DMS153 treated with DMSO at 0.1 percent for 48 hours (cell line): ENCODE data around the gene C2CD2L.
"Not testable (repeated sequence)": the region's sequence is repeated elsewhere in the genome, so short reads cannot be mapped to it uniquely, and the experiment has no call there.

Source experiments
- DNase-seq: peaks from one replicate; lab custom pipeline; 2025; ENCODE audit not compliant: unreplicated experiment; lab: John Stamatoyannopoulos, UW

C2CD2L gene

DNA sequence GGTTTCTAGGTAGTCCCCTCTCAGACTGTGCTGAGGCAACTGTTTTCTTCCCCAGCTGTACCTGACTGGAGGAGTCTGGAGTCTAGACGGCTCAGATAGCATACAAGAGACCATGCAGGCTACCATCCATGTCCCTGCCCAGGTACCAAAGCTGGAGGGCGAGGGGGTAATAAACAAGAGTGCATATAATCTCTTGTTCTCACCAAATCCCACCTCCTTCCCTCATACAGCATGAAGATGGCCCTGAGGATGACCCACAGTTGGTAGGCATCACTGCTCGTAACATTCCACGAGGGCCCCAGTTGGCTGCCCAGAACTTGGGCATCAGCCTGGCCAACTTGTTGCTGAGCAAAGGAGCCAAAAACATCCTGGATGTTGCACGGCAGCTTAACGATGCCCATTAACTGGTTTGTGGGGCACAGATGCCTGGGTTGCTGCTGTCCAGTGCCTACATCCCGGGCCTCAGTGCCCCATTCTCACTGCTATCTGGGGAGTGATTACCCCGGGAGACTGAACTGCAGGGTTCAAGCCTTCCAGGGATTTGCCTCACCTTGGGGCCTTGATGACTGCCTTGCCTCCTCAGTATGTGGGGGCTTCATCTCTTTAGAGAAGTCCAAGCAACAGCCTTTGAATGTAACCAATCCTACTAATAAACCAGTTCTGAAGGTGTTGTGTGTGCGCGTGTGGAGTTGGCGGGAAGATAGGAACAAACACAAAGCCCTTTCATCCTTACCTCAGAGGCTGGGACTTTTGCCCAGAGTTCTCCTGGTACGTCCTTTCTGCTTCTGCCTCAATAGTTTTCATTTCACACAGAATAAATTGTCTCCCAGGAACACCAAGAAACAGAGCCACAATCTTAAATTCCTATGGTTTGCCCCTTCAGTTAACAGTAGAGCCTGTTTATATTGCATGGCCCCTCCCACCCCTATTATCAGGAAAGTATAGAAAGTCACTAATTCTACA, 14.0 kb upstream of the C2CD2L start:
- DNase-seq: no peak

DNA sequence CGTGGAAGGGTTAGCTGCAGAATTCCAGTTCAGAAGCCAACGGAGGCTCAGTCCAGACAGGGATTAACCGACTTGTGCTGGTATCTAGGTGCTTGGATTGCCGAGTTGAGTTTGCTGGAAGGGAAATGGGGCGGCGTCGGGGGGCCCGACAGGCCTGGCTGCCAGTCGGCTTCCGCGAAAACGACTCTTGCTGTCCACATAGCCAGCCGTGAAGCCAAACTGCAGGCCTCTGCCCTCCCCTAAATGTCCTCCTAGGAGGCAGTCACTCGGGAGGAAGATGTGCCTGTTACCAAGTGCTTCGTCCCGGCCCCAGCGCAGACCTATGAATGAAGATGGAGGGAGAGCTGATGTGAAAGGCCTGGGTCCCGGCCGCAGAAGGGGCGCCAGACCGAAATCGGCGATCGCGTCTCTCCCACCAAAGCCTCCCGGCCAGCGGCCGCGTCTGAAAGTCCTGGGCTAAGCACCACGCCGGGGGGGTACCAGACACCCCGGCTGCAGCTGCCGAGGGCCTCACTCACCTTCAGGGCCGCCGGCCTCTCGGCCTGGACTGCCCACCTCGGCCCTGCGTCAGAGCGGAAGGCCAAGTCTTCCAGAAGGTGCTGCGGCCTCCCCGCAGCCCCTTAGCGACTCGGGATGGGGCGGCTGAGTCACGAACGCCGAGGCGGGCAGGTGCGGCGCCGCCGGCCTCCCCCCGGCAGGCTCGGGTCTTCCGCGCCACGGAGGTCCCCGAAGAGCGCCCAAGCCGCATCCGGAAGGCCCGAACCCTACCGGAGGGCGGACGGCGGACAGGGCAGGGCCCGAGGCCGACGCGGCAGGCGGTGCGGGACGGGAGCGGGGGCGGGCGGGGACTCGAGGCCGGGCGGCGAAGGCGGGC, 13.0 kb upstream of the C2CD2L start:
- DNase-seq: no peak

DNA sequence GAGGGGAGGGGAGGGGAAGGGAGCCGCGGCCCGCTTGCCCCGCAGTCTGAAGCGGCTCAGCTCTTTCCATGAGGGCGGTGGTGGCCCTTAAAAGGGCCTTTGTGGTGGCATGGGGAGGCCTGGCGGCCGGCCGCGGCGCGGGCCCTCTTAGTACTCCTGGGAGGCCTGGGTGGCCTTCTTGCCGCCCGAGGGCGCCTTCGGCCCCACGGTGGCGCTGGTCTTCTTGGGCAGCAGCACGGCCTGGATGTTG, 12.4 kb upstream of the C2CD2L start:
- DNase-seq: no peak

GRCh38 chr11:119095066-119095880, 11.9 kb upstream of the C2CD2L start:
- peak; percentile 99 for DNase-seq

DNA sequence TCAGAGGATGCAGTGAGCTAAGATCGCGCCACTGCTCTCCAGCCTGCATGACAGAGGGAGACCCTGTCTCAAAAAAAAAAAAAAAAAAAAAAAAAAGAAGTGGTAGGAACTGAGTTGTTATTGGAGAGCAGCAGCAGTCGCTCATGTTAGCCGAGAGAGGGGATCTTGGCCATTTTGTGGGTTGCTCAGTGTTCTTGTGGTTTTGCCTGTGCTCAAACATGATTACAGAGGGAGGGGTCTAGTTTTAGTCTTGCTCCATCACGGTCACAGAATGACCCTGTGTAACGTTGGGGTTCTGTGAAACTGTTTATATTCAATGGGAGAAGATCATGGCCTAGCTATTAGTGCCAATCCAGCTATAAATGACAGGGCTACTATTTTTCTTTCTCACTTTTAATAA, 7.4 kb upstream of the C2CD2L start:
- no peak for DNase-seq

GRCh38 chr11:119100246-119100970, 6.7 kb upstream of the C2CD2L start:
- DNase-seq: no peak

GRCh38 chr11:119100994-119101758, 6.0 kb upstream of the C2CD2L start:
- no peak for DNase-seq

DNA sequence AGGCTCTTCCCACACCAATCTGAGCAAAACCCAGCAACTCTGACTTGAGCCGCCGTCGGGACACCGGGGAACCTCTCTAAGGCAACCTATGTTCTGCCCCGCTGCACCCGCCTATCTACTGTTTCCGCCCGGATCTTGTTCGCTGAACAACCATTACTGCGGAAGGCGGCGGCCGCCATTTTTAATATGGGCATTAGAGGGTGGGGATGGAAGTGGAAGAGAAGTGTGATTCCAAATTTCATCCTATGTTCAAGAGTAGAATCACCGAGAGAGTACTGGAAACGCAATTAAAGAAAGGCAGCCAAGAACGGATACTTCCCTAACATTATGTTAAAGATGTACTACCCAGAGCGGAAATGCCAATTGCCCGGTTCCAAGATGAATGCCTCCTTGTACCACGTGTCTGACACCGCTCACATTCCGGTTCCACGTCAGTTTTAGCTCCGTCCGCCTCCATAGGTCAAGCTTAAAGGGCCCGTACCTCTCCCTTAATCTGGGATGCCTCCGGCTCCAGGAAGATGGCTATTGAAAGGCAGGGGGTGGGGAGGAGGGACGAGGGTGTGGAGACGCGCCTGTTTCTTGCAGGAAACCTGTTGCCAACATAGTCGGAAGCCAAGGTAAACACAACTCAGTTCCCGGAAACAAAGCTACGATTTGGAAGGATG, 5.3 kb upstream of the C2CD2L start, which contains the start of gene DPAGT1:
Gene DPAGT1 (minus strand): TSS at position 95 of the 665 bp plus-strand sequence. CDS start 198 bp downstream, outside the sequence.
- peak; percentile 99 for DNase-seq

DNA sequence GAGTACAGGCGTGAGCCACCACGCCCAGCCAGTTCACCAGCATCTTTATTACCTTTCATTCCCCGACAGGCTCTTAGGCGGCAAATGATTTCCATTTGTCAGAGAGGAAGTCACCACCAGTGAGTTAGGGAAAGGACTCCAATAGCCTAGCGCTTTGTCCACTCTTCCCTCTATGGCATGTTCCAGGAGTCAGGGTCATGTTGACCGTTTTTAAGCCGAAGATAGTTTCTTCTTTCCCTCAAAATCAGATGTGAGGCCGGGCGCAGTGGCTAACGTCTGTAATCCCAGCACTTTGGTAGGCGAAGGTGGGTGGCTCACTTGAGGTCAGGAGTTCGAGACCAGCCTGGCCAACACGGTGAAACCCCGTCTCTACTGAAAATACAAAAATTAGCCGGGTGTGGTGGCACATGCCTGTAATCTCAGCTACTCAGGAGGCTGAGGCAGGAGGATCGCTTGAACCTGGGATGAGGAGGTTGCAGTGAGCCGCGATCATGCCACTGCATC, 3.9 kb upstream of the C2CD2L start:
- not testable (repeated sequence) for DNase-seq

- DNase-seq: no peak
Measured at GRCh38 chr11:119103793-119104192, 3.4 kb upstream of the C2CD2L start.

GRCh38 chr11:119107538-119108145, 498 bp downstream of the C2CD2L start:
- no peak for DNase-seq

- no peak for DNase-seq
Measured at GRCh38 chr11:119108146-119108856, 1.2 kb downstream of the C2CD2L start.

DNA sequence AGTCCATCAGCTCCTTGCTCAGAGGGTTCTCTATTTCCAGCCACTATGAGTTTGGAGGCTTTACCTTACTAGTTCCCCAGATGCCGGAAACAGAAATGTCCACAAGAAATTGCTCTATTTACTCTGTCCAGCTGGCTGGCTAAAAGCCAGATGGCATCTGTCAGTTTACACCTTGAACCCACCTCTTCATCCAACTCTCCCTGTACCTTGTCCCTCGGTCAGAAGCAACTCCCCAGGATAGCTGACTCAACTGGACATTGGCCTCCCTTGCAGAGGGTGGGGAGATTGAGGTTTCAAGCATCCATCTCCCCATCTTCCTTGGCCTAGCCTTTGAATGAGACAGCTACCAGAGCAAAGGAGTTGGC, 1.7 kb downstream of the C2CD2L start:
- DNase-seq: no peak

- no peak for DNase-seq
Measured at GRCh38 chr11:119109843-119110242, 2.7 kb downstream of the C2CD2L start.

- DNase-seq: no peak
Measured at GRCh38 chr11:119110439-119110838, 3.3 kb downstream of the C2CD2L start.

DNA sequence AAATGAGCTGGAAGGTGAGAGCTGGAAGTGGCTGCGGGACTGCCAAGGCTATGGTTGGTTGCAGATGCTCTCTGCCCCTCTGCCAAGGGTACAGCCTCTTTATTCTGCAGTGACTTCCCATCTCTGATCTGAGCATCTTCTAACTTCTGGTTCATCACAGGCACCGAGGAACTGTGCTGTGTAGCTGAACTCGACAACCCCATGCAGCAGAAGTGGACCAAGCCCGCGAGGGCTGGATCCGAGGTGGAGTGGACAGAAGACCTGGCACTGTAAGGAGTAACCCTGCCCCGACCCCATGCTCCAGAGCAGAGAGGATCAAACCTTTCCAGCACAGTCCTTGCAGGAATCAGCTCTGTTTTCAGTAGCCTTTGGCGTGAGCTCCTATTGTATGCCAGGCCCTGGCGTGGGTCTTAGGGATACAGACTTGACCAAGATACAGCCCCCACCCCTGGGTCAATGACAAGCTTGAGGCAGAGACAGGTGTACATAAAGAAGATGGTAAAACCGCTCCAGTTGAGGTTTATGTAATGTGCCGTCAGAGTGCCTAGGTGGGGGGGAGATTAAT, 4.3 kb downstream of the C2CD2L start:
- DNase-seq: no peak

GRCh38 chr11:119112314-119113020, 5.3 kb downstream of the C2CD2L start:
- no peak for DNase-seq
